Activated T-helper 2 cell treated with anti-CD3 and anti-CD28 coated beads, Interferon-gamma antibody, Interleukin-2, Interleukin-4, amounts not matched to agents 10 μg/mL and 5 μg/mL and 100 μg/mL, durations not matched to agents 14 hours and 24 hours and 36 hours (primary cell): ENCODE results near the gene LRG1. TPM values are rescaled to one million over a fixed set of nuclear protein-coding genes. Genes with fewer than 3 reads are reported as not detected.
A peak's percentile ranks its signal among the peaks of the same experiment; 100 is the strongest.
"Not testable (repeated sequence)": the region's sequence is repeated elsewhere in the genome, so short reads cannot be mapped to it uniquely, and the experiment has no call there.

ENCODE experiments used
- DNase-seq: peaks from one replicate; pipeline ENCODE4 v3.0.0; 2021; ENCODE audit warnings: low spot score
- H3K27ac Mint-ChIP-seq: one replicate; pipeline ENCODE4 v1.8.0; 2021; ENCODE audit warnings: mixed read lengths
- H3K27me3 Mint-ChIP-seq: one replicate; pipeline ENCODE4 v1.8.0; 2021; ENCODE audit warnings: low read depth, mixed read lengths
- H3K36me3 Mint-ChIP-seq: one replicate; pipeline ENCODE4 v1.8.0; 2021; ENCODE audit warnings: low read depth, mixed read lengths
- H3K4me1 Mint-ChIP-seq: one replicate; pipeline ENCODE4 v1.8.0; 2021; ENCODE audit warnings: low read depth, mixed read lengths
- H3K4me3 Mint-ChIP-seq: one replicate; pipeline ENCODE4 v1.8.0; 2021; ENCODE audit warnings: low read depth, mild to moderate bottlenecking, moderate library complexity, mixed read lengths
- H3K9me3 Mint-ChIP-seq: one replicate; pipeline ENCODE4 v1.8.0; 2021; ENCODE audit warnings: mixed read lengths
- intact Hi-C: fragments of 100-400 bp; cut with micrococcal nuclease; formaldehyde crosslinking; loops from one replicate; pipeline ENCODE4 v1.15.1; 2023
- total RNA-seq: library from RNA; stranded (reverse); gene quantifications from 2 replicates; pipeline ENCODE4 v1.2.3, GENCODE V29; 2022

LRG1 gene
- total RNA-seq, 1 donor from 2014 or later: 0.37 TPM

DNA sequence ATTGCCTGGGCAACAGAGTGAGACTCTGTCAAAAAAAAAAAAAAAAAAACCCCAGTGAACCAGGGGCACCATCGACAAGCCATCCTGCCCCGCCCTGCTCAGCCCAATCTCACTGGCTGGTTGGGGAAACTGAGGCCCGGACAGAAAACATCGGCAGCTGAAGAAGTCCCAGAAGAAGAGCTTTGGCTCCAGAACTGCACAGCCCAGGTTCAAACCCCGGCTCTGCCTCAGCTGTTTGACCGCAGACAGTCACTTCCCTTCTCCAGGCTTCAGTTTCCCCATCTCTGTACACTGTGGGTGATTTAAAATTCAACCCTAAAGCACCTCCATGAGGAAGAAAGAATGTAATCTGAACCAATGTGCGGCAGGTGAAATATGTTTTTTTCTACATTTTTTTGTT, 29.1 kb upstream of the LRG1 start:
- no peak for DNase-seq
- H3K27me3 Mint-ChIP-seq: peaks cover 2% of the 10 kb centered on the region
- H3K4me1 Mint-ChIP-seq: no peaks in the 10 kb centered on the region
- H3K27ac Mint-ChIP-seq: no peak overlapping the region
- no peak overlapping the region for H3K4me3 Mint-ChIP-seq
- no peaks in the 10 kb centered on the region for H3K9me3 Mint-ChIP-seq
- intact Hi-C loops: no loop called here
- H3K36me3 Mint-ChIP-seq: no peaks in the 10 kb centered on the region

GRCh38 chr19:4567584-4568071, 27.8 kb upstream of the LRG1 start:
- Mint-ChIP-seq H3K36me3 (no peaks in the 10 kb centered on the region), H3K4me3 (no peak overlapping the region), H3K4me1 (no peaks in the 10 kb centered on the region), H3K27me3 (no peaks in the 10 kb centered on the region), H3K27ac (no peak overlapping the region), H3K9me3 (no peaks in the 10 kb centered on the region)
- peak; percentile 46 for DNase-seq
- intact Hi-C loops: no loop called here

GRCh38 chr19:4566402-4567051, 26.7 kb upstream of the LRG1 start:
- H3K27ac Mint-ChIP-seq: no peak overlapping the region
- H3K4me3 Mint-ChIP-seq: no peak overlapping the region
- intact Hi-C loops: no loop called here

GRCh38 chr19:4563562-4563961, 23.7 kb upstream of the LRG1 start:
- H3K36me3 Mint-ChIP-seq, H3K9me3 Mint-ChIP-seq, H3K27ac Mint-ChIP-seq, H3K4me1 Mint-ChIP-seq, H3K4me3 Mint-ChIP-seq, intact Hi-C loops, DNase-seq, H3K27me3 Mint-ChIP-seq: not testable (repeated sequence)

More at GRCh38 chr19:4566402-4567051, 26.7 kb upstream of the LRG1 start:
- H3K36me3 Mint-ChIP-seq: no peaks in the 10 kb centered on the region
- H3K4me1 Mint-ChIP-seq: no peaks in the 10 kb centered on the region
- DNase-seq: no peak
- H3K27me3 Mint-ChIP-seq: no peaks in the 10 kb centered on the region
- H3K9me3 Mint-ChIP-seq: no peaks in the 10 kb centered on the region

DNA sequence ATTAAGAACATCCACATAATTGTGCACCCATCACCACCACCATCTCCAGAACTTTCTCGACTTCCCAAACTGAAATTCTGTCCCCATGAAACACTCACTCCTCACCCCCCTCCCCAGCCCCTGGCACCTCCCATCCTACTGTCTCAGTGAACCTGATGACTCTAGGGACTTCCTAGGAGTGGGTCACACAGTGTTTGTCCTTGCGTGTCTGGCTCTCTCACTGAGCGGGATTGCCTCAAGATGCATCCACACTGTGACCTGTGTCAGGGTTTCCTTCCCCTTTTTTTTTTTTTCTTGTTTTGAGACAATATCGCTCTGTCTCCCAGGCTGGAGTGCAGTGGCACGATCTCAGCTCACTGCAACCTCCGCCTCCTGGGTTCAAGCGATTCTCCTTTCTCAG, 22.2 kb upstream of the LRG1 start:
- H3K27me3 Mint-ChIP-seq, H3K9me3 Mint-ChIP-seq, H3K4me1 Mint-ChIP-seq, DNase-seq, H3K27ac Mint-ChIP-seq, H3K4me3 Mint-ChIP-seq, intact Hi-C loops, H3K36me3 Mint-ChIP-seq: not testable (repeated sequence)

DNA sequence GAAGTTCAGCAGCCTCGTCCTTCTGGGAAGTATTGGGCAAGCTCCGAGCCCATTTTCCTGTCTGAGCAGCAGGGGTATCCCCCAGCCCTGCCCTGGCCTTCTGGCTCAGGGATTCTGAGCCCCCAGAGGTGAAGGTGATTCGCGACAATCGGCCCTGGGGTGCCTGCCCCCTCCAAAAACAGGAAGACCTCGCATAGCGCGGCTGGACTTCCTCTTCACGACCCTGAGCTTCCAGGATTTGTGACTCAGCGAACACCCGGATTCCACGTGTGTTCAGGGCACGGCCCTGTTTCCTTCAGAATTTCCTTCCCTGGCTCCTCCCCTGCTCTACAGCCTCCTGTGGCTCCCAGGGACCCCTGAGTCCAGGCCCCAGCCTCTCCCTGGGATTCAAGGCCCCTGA, 19.7 kb upstream of the LRG1 start, which contains the start of gene SEMA6B:
Gene SEMA6B (minus strand): TSS at position 116 of the 400 bp plus-strand sequence. CDS start 1,227 bp downstream, outside the sequence.
- no peaks in the 10 kb centered on the region for H3K9me3 Mint-ChIP-seq
- intact Hi-C loops: loop anchor here (5.0 kb wide), 1 partner anchor 78 kb away; the partner anchor contains the start of gene TNFAIP8L1
- H3K4me1 Mint-ChIP-seq: no peaks in the 10 kb centered on the region
- no peak for DNase-seq
- H3K27ac Mint-ChIP-seq: no peak within 1 kb of the TSS
- H3K36me3 Mint-ChIP-seq: no peaks in the 10 kb centered on the region
- H3K27me3 Mint-ChIP-seq: no peaks in the 10 kb centered on the region
- H3K4me3 Mint-ChIP-seq: no peak within 1 kb of the TSS

DNA sequence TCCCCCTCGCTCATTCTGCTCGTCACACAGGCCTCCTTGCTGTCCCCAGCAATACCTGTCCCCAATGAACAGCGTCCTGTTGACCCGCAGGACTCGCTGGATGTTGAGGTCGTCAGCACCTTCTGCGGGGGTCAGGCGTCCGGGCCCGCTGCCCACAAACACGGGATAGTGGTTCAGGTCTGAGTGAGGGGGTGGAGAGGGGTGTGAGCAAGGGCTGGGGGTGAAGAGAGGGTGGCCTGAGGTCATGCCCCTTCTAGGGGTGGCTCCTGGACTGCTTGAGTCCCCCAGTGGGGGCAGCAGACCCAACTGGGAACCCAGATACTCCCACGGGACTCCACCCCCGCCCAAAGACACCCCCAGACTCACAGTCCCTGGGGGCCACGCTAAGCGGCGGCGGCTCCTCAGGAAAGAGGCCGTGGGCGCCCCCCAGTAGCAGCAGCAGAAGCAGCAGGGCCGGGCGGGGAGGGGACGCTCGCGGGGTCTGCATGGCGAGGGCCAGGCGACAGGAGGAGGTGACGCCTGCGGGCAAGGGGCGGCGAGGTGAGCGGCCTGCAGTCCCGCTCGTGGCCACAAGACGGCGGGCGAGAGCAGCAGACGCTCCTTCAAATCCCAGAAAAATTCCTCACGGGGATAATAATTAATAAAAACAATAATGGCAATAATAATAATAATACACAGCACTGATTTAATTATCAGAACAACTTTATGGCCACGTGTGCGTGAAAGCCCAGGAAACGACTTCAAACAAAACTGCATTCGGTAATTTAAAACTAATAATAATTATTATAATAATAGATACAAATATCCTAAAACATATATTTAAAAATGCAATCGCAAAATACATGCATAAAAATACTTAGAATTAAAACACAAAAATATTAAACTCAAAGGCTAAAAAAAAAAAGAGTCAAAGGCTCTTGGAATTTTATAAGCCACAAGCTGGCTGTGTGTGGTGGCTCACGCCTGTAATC, 18.4 kb upstream of the LRG1 start:
- Mint-ChIP-seq H3K4me3 (no peak overlapping the region), H3K27me3 (no peaks in the 10 kb centered on the region), H3K36me3 (no peaks in the 10 kb centered on the region), H3K4me1 (no peaks in the 10 kb centered on the region), H3K27ac (no peak overlapping the region), H3K9me3 (no peaks in the 10 kb centered on the region)
- intact Hi-C loops: loop anchor here (5.0 kb wide), 1 partner anchor 79 kb away; the partner anchor contains the start of gene TNFAIP8L1
- DNase-seq: no peak

DNA sequence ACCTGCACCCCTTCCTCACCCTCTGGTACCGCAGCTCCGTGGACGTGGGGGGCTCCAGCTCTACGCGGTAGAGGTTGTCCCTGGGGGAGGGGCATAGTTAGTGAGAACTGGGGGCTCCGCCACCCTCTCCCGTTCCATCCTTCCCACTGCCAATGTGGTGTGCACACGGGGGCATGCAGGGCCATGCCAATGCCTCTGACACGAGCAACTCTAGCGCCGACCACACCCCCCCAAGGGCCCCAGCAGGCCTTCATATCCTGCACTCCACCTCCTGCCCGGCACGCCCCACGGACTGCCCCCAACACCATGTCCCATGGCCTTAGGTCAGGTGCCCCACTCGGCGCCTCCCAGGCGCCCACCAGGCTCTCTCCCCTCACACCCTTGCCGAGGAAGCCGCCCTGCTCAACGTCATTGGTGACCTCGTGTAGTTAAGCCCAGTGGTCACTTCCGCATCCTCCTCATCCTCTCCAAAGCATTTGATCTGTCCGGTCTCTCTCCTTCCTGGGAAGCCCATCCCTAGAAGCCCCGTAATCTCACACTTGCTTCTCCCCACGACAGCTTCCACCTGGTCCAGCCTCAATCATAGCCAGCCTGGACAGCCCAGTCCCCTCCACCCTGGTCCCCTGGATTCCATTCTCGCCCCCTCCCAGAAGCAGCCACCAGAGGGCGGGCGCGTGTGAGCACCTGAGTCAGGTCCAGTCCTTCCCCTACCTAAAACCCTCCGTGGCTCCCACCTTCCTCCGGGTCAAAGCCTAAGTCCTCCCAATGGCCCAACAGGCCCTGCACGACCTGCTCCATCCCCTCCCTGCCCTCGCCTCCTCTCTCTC, 17.5 kb upstream of the LRG1 start:
- Mint-ChIP-seq H3K27ac (no peak overlapping the region), H3K4me3 (no peak overlapping the region), H3K36me3 (no peaks in the 10 kb centered on the region), H3K4me1 (no peaks in the 10 kb centered on the region), H3K9me3 (no peaks in the 10 kb centered on the region), H3K27me3 (no peaks in the 10 kb centered on the region)
- DNase-seq: no peak
- intact Hi-C loops: loop anchor here (5.0 kb wide), 1 partner anchor 80 kb away; the partner anchor contains the start of gene TNFAIP8L1

DNA sequence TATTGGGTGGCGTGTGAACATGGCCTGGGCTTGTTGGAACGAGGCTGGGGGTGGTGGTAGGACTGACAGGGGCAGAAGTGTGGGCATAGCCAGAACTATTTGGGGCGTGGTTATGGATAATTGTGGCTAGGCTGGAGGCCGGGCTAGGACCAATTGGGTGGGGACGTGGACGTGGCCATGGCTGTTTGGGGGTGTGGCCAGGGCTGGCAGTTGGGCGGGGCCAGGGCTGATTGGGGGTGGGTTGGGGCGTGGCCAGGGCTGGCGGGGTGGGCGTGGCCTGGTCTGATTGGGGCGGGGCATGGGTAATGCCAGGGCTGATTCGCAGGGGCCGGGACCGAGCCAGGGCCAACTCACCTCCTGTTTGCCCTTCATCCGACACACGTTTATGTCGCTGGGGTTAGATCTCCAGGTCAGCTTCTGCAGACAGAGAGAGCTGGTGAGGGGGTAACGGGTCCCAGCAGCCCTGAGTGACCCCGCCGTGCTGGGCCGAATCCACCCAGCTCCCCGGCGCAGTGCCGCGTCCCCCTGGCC, 16.8 kb upstream of the LRG1 start:
- H3K27ac Mint-ChIP-seq: no peak overlapping the region
- H3K4me3 Mint-ChIP-seq: no peak overlapping the region
- H3K4me1 Mint-ChIP-seq: no peaks in the 10 kb centered on the region
- no peaks in the 10 kb centered on the region for H3K36me3 Mint-ChIP-seq
- intact Hi-C loops: loop anchor here (5.0 kb wide), 1 partner anchor 81 kb away; the partner anchor contains the start of gene TNFAIP8L1
- H3K9me3 Mint-ChIP-seq: no peaks in the 10 kb centered on the region
- H3K27me3 Mint-ChIP-seq: no peaks in the 10 kb centered on the region
- DNase-seq: no peak

- no peak overlapping the region for H3K27ac Mint-ChIP-seq
- DNase-seq: no peak
- H3K36me3 Mint-ChIP-seq: no peaks in the 10 kb centered on the region
- H3K9me3 Mint-ChIP-seq: no peaks in the 10 kb centered on the region
- H3K4me1 Mint-ChIP-seq: no peaks in the 10 kb centered on the region
- intact Hi-C loops: loop anchor here (5.0 kb wide), 1 partner anchor 81 kb away; the partner anchor contains the start of gene TNFAIP8L1
- H3K4me3 Mint-ChIP-seq: no peak overlapping the region
- H3K27me3 Mint-ChIP-seq: no peaks in the 10 kb centered on the region
Observed at GRCh38 chr19:4555657-4556561, 16.1 kb upstream of the LRG1 start.

DNA sequence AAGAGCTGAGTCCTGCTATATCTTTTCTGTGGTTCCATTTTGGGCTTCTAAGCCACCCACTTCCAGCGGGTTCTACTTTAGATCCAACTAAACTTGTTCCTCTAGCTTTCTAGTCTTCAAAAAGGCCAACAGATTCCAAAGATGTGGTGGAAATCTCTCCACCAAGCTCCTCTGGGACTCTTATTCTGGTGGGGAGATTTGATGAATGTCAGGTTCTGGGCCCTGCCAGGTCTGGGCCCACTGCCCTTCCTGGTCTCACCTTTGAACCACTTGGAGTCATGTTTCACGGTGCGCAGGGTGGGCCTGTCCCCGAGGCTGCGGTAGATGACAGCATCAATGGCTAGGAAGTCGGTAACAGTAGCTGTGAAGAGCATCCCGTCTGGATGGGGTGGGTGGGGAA, 14.9 kb upstream of the LRG1 start:
- H3K27me3 Mint-ChIP-seq: no peaks in the 10 kb centered on the region
- H3K4me1 Mint-ChIP-seq: no peaks in the 10 kb centered on the region
- no peak overlapping the region for H3K27ac Mint-ChIP-seq
- intact Hi-C loops: loop anchor here (5.0 kb wide), 1 partner anchor 83 kb away; the partner anchor contains the start of gene TNFAIP8L1
- H3K9me3 Mint-ChIP-seq: no peaks in the 10 kb centered on the region
- no peak for DNase-seq
- no peaks in the 10 kb centered on the region for H3K36me3 Mint-ChIP-seq
- H3K4me3 Mint-ChIP-seq: no peak overlapping the region
